DOHH2 (cell line): ENCODE results near the gene CADPS2.

Experiments
- H3F3A ChIP-seq: fragments of 200-600 bp; sonication (generic), shearing (Covaris generic); 2 replicates; pipeline ENCODE4 v1.6.0; 2016; ENCODE audit warnings: antibody characterized with exemption, mild to moderate bottlenecking; ENCODE audit not compliant: control insufficient read depth, insufficient read depth
- H3K27ac ChIP-seq: fragments of 200-600 bp; sonication (generic); 2 replicates; pipeline ENCODE4 v1.5.1; 2014; ENCODE audit warnings: low read depth, mild to moderate bottlenecking, low read length, moderate library complexity
- H3K27me3 ChIP-seq: fragments of 200-600 bp; sonication (generic); 2 replicates; pipeline ENCODE4 v1.6.1; 2014; ENCODE audit warnings: mild to moderate bottlenecking, low read length, mixed read lengths; ENCODE audit not compliant: control insufficient read depth
- H3K36me3 ChIP-seq: fragments of 200-600 bp; sonication (generic); 2 replicates; pipeline ENCODE4 v1.6.1; 2014; ENCODE audit warnings: mild to moderate bottlenecking, low read length, moderate library complexity, mixed read lengths; ENCODE audit not compliant: control insufficient read depth
- H3K4me1 ChIP-seq: fragments of 200-600 bp; sonication (generic); 2 replicates; pipeline ENCODE4 v1.6.1; 2014; ENCODE audit warnings: mild to moderate bottlenecking, low read length, mixed read lengths; ENCODE audit not compliant: control insufficient read depth
- H3K4me2 ChIP-seq: fragments of 200-600 bp; sonication (generic); 2 replicates; pipeline ENCODE4 v1.6.0; 2014; ENCODE audit warnings: mild to moderate bottlenecking, low read length, moderate library complexity
- H3K4me3 ChIP-seq: fragments of 200-600 bp; sonication (generic); 2 replicates; pipeline ENCODE4 v1.5.1; 2014; ENCODE audit warnings: mild to moderate bottlenecking, low read length, mixed read lengths
- H3K79me2 ChIP-seq: fragments of 200-600 bp; sonication (generic); 2 replicates; pipeline ENCODE4 v1.6.1; 2014; ENCODE audit warnings: mild to moderate bottlenecking, low read length, mixed read lengths; ENCODE audit not compliant: control insufficient read depth
- H3K9me2 ChIP-seq: fragments of 200-600 bp; sonication (generic); replicated peaks from 2 replicates; pipeline ENCODE4 v1.6.1; 2014; ENCODE audit warnings: mild to moderate bottlenecking, low read length, mixed read lengths; ENCODE audit not compliant: control insufficient read depth
- H3K9me3 ChIP-seq: fragments of 200-600 bp; sonication (generic); 2 replicates; pipeline ENCODE4 v1.6.1; 2014; ENCODE audit warnings: antibody characterized with exemption, low read length, mixed read lengths; ENCODE audit not compliant: control insufficient read depth, insufficient read depth
- H4K20me1 ChIP-seq: fragments of 200-600 bp; sonication (generic); 2 replicates; pipeline ENCODE4 v1.6.0; 2014; ENCODE audit warnings: low read depth, mild to moderate bottlenecking, antibody characterized with exemption, low read length, moderate library complexity; ENCODE audit not compliant: control insufficient read depth, insufficient read depth
- CTCF ChIP-seq: fragments of 200-600 bp; sonication (generic); IDR thresholded peaks from one replicate; pipeline ENCODE4 v1.5.1; 2014; ENCODE audit warnings: antibody characterized with exemption, mild to moderate bottlenecking, low read depth, low read length; ENCODE audit not compliant: poor library complexity, severe bottlenecking
- EZH2phosphoT487 ChIP-seq: fragments of 200-600 bp; sonication (generic); IDR thresholded peaks from 2 replicates; pipeline ENCODE4 v1.6.1; 2017; ENCODE audit warnings: borderline replicate concordance, mild to moderate bottlenecking, antibody characterized with exemption, low read length, moderate library complexity, mixed read lengths

The CADPS2 gene

GRCh38 chr7:122337011-122337410, 549.2 kb downstream of the CADPS2 start:
- no peak overlapping the region for H3K4me2 ChIP-seq
- no peaks in the 10 kb centered on the region for H3K9me2 ChIP-seq
- H3K27me3 ChIP-seq, result no peaks in the 10 kb centered on the region
- no peaks in the 10 kb centered on the region for H4K20me1 ChIP-seq
- H3K4me3 ChIP-seq, result no peak overlapping the region
- H3K36me3 ChIP-seq, result no peaks in the 10 kb centered on the region
- no peak for TF ChIP-seq CTCF
- no peak for TF ChIP-seq EZH2phosphoT487
- H3K79me2 ChIP-seq, result no peaks in the 10 kb centered on the region
- H3K4me1 ChIP-seq, result no peaks in the 10 kb centered on the region
- H3K9me3 ChIP-seq, result no peaks in the 10 kb centered on the region
- H3F3A ChIP-seq, result no peaks in the 10 kb centered on the region
- no peak overlapping the region for H3K27ac ChIP-seq

GRCh38 chr7:122329145-122329802, 557.0 kb downstream of the CADPS2 start:
- Histone ChIP-seq H3K4me1 (no peaks in the 10 kb centered on the region), H3K9me3 (no peaks in the 10 kb centered on the region), H3K27me3 (no peaks in the 10 kb centered on the region), H4K20me1 (no peaks in the 10 kb centered on the region), H3K4me3 (no peak overlapping the region), H3K4me2 (no peak overlapping the region), H3K79me2 (no peaks in the 10 kb centered on the region), H3K36me3 (no peaks in the 10 kb centered on the region), H3K9me2 (no peaks in the 10 kb centered on the region), H3K27ac (no peak overlapping the region), H3F3A (no peaks in the 10 kb centered on the region)
- no peak for TF ChIP-seq EZH2phosphoT487
- no peak for TF ChIP-seq CTCF

GRCh38 chr7:122327969-122328368, 558.3 kb downstream of the CADPS2 start:
- Histone ChIP-seq H3K27me3 (no peaks in the 10 kb centered on the region), H3K4me1 (no peaks in the 10 kb centered on the region), H3K4me3 (no peak overlapping the region), H3K4me2 (no peak overlapping the region), H3K79me2 (no peaks in the 10 kb centered on the region), H4K20me1 (no peaks in the 10 kb centered on the region), H3K9me2 (no peaks in the 10 kb centered on the region), H3K27ac (no peak overlapping the region), H3F3A (no peaks in the 10 kb centered on the region), H3K36me3 (no peaks in the 10 kb centered on the region), H3K9me3 (no peaks in the 10 kb centered on the region)
- TF ChIP-seq EZH2phosphoT487 (no peak), CTCF (no peak)
